Epithelial cell of prostate (primary cell): ENCODE results near the gene ATF3.

Experiments used
- DNase-seq: peaks from one replicate; pipeline ENCODE4 v3.0.0-alpha.2; 2011; ENCODE audit warnings: low read depth, low spot score
- H3K27ac ChIP-seq: fragments of 450-650 bp; 2 replicates; pipeline ENCODE4 v1.5.1; 2017; ENCODE audit warnings: mild to moderate bottlenecking

ATF3 gene

GRCh38 chr1:212586206-212587015, 22.1 kb upstream of the ATF3 start:
- DNase-seq = no peak
- no peak overlapping the region for H3K27ac ChIP-seq

DNA sequence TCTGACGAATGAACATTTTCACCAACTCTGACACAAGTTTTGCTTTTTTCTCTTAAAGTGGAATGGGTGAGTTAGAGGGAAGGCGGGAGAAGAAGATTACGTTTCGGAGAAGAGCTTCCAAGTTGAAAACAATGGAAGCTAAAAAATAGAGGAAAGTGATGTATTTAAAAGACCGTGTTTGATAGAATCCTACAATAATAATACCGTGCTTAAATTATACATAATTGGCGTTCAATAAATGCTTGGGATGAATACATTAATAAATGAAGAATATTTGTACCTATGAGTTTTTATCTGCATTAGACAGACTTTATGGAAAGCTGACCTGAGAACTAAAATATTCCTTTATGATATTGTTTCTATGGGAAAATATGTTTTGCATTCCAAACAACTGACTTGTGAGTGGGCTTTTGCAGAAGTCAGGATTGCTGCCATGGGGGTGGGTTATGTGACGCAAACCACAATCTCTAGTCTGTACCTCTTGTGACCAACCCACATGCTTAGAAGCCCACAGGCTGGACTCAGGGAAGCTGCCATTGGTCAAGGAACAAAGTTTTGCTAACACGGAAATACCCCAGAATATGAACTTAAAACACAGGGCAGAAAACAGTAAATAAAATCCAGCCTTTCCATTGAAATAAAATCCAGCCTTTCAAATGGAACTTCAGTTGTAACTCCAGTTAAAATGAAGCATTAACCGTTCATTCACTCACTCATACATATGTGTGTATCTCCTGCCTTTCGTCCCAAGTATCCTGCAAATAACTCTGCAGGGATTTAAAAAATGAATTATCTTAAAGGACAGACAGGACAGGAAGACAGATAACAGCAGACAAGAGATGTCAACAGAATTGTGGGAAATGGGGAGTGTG, 21.3 kb upstream of the ATF3 start:
- DNase-seq = no peak
- no peak overlapping the region for H3K27ac ChIP-seq

- no peak overlapping the region for H3K27ac ChIP-seq
- DNase-seq = no peak
These were observed 20.6 kb upstream of the ATF3 start for GRCh38 chr1:212587888-212588510.

DNA sequence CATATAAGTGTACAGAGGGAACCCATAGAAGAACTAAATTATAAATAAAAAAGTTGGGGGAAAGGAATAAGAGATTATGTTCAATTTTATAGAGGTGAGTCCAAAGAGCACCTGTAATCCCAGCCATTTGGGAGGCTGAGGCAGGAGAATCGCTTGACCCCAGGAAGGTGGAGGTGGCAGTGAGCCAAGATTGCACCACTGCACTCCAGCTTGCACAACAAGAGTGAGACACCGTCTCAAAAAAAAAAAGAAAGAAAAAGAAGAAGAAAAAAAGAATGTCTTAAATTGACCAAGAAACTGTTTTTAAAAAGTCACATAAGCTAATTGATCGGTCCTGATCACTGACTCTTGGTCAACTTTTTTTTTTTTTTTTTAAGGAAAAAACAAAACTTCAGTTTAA, 19.1 kb upstream of the ATF3 start:
- no peak for DNase-seq

DNA sequence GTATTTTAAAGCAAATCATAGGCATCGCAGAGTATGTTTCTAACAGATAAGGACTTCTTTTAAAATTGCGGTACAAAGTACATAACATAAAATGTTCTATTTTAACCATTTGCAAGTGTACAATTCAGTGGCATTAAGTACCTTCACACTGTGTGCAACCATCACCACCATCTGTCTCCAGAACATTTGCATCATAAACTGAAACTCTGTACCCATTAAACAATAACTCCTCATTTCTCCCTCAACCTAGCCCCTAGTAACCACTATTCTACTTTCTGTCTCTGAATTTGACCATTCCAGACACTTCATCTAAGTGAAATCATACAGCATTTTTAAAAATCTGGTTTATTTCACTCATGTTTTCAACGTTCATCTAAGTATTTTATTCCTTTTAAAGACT, 16.6 kb upstream of the ATF3 start:
- H3K27ac ChIP-seq = no peak overlapping the region
- DNase-seq = no peak

More for the DNA sequence above, 19.1 kb upstream of the ATF3 start:
- H3K27ac ChIP-seq = no peak overlapping the region

GRCh38 chr1:212593821-212594251, 14.7 kb upstream of the ATF3 start:
- no peak for DNase-seq
- no peak overlapping the region for H3K27ac ChIP-seq

DNA sequence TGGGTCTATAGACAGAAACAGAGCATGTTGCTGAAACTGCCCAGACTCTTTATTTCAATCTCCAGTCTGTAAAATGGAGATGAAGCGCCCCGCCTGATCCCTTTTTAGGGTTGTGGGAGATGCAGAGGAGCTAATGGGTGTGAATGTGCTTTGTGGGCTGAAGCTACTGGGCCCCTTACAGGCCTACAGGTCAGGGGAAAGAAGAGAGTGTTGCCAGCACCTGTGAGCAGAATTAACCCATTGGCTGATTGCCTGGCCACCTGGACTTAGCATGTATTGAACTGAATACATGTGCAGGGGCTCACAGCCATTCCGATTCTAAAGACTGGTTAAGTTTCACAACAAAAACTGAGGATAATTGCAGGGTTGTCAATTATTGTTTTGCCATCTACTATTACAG, 13.9 kb upstream of the ATF3 start:
- DNase-seq = no peak
- no peak overlapping the region for H3K27ac ChIP-seq

GRCh38 chr1:212595229-212595628, 13.3 kb upstream of the ATF3 start:
- DNase-seq = no peak
- H3K27ac ChIP-seq = peak overlapping the region; percentile 84

GRCh38 chr1:212595787-212596714, 12.5 kb upstream of the ATF3 start:
- peak overlapping the region; percentile 84 for H3K27ac ChIP-seq
- peak; percentile 97 for DNase-seq

DNA sequence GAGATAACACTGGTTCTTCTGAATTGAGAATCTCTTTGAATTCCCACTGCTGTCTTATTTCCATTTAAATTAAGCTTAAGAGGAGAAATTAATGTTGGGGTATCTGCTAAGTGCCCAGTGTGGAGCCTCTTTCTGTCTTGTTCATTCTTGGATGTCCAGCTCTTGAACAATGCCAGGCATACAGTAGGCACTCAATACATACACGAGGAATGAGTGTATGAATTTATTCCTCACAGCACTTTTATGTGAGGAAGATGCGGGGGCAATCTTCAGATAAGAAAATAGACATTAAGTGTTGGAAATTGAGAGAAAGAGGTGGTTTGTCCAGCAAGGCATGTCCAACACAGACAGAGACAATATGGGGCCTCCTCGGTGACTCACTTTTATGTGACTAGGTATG, 11.8 kb upstream of the ATF3 start:
- no peak for DNase-seq
- peak overlapping the region; percentile 84 for H3K27ac ChIP-seq

DNA sequence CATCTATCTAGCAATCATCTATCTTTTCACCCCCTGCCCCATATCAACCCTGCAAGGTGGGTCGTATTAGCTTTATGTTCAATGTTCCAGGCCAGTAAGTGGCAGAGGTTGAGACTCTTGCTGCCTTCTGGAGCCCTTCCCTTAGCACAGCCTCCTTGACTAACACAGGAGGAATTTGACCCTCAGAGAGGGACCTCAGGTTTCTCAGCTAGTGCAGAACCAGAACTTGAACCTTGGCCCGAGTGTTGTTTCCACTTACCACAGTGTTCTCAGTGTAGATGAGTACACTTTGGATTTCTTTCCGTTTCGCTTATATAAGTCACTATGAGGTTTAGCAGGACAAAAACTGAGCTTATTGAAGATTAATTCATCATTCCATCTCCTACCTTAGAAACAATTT, 11.1 kb upstream of the ATF3 start:
- DNase-seq = no peak
- H3K27ac ChIP-seq = no peak overlapping the region

- no peak for DNase-seq
- H3K27ac ChIP-seq = no peak overlapping the region
These were observed 8.3 kb upstream of the ATF3 start for GRCh38 chr1:212600071-212600915.

- no peak for DNase-seq
- H3K27ac ChIP-seq = no peak overlapping the region
These were observed 7.6 kb upstream of the ATF3 start for GRCh38 chr1:212600980-212601379.

DNA sequence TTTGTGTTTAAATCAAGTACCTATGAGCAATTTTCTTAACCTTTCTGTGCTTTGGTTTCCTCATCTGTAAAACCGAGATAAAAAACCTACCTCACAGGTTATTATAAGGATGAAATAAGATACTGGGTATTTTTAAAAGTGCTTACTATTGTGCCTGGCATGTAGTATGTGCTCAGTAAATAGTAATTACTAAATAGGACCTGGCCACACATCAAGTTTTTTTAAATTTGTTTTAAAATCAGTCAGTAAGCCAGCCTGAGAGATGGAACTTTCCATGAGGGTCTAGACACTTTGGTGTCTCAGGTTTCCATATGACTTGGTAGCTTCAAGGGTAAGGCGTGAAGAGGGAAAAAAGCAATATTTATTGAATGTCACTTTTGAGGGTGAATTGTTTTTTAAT, 7.0 kb upstream of the ATF3 start:
- no peak overlapping the region for H3K27ac ChIP-seq
- DNase-seq = no peak

DNA sequence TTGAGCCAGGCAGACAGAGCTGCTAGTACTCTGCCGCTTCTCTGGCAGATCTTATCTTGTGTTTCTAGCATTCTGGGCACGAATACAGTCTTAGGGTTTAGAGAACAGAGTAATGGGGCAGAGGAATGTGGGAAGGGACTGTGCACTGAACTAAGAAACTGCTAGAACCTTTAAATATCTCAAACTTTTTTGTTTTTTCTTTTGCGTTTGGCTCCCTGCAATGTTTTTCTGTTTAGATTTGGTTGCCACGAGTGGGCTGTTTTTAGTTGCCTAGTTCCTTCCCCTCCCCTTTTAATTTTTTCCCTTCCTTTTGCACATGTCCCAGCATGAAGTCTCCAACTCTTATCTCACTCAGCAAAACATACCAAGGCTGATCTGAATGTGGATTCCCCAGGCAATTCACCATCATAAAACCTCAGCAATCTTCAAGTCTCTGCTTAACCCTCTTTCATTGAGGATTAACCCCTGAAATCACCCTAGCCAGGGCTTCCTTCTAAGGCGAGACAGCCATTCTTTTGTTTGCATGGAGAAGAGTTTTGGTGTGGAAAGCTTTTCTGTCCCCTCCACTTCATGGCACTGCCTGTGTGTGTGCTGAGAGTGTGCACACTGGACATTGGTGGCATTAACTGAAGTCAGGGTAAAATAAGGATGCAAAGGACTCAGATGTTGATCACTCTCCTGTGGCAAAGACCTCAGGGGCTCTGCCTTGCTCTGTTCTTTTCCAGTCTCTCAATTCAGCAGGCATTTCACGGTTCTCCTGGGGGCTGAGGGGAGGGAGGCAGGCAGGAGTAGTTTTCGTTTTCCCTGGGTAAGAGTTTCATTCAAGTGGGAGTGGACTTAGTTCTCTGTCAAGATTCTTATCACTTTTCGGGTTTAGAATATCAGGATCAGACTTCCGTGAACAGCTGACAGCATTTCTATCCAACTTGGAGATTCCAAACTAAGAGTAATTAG, 2.8 kb upstream of the ATF3 start:
- DNase-seq = peak; percentile 54
- peak overlapping the region; percentile 11 for H3K27ac ChIP-seq

GRCh38 chr1:212606395-212607205, 2.0 kb upstream of the ATF3 start:
- no peak for DNase-seq
- peak overlapping the region; percentile 77 for H3K27ac ChIP-seq
